HEK293 (cell line): ENCODE results near the gene CACNA2D3.

ENCODE experiments used
- MYNN ChIP-seq: fragments of 450-650 bp; formaldehyde crosslinking; IDR thresholded peaks from 2 replicates; pipeline ENCODE4 v1.5.1; 2016; ENCODE audit warnings: missing biosample characterization, missing genetic modification characterization, borderline replicate concordance
- TCF7L2 ChIP-seq: IDR thresholded peaks from 2 replicates; pipeline ENCODE4 v1.6.1; 2011; ENCODE audit warnings: low read depth, mild to moderate bottlenecking, inconsistent platforms, low read length, moderate library complexity, borderline replicate concordance
- ZNF510 ChIP-seq: fragments of 450-650 bp; formaldehyde crosslinking; IDR thresholded peaks from 2 replicates; pipeline ENCODE4 v1.5.1; 2018; ENCODE audit warnings: mild to moderate bottlenecking, missing genetic modification characterization, missing biosample characterization; ENCODE audit not compliant: insufficient replicate concordance
- ZNF785 ChIP-seq: fragments of 450-650 bp; formaldehyde crosslinking; IDR thresholded peaks from 2 replicates; pipeline ENCODE4 v1.5.1; 2016; ENCODE audit warnings: missing biosample characterization, missing genetic modification characterization
- ZNF837 ChIP-seq: fragments of 450-650 bp; formaldehyde crosslinking; IDR thresholded peaks from 2 replicates; pipeline ENCODE4 v1.5.1; 2016; ENCODE audit warnings: missing biosample characterization, missing genetic modification characterization
- TF ChIP-seq, protein P1 (sequence below): fragments of 450-650 bp; formaldehyde crosslinking; IDR thresholded peaks from 2 replicates; pipeline ENCODE4 v1.5.1; 2016; ENCODE audit warnings: missing biosample characterization, missing genetic modification characterization
- TF ChIP-seq, protein P2 (sequence below): fragments of 450-650 bp; formaldehyde crosslinking; conservative IDR thresholded peaks from 2 replicates; pipeline ENCODE4 v1.5.1; 2016; ENCODE audit warnings: low read depth, missing biosample characterization, missing genetic modification characterization
- TF ChIP-seq, protein P3 (sequence below): fragments of 450-650 bp; formaldehyde crosslinking; IDR thresholded peaks from 2 replicates; pipeline ENCODE4 v1.5.1; 2016; ENCODE audit warnings: missing biosample characterization, missing genetic modification characterization
- TF ChIP-seq, protein P4 (sequence below): fragments of 450-650 bp; IDR thresholded peaks from 2 replicates; pipeline ENCODE4 v1.5.1; 2018; ENCODE audit warnings: missing biosample characterization, missing genetic modification characterization
- TF ChIP-seq, protein P5 (sequence below): sonication (generic); formaldehyde crosslinking; IDR thresholded peaks from 2 replicates; pipeline ENCODE4 v1.8.1; 2022; ENCODE audit warnings: mild to moderate bottlenecking, moderate library complexity, missing genetic modification reagents

DNA sequence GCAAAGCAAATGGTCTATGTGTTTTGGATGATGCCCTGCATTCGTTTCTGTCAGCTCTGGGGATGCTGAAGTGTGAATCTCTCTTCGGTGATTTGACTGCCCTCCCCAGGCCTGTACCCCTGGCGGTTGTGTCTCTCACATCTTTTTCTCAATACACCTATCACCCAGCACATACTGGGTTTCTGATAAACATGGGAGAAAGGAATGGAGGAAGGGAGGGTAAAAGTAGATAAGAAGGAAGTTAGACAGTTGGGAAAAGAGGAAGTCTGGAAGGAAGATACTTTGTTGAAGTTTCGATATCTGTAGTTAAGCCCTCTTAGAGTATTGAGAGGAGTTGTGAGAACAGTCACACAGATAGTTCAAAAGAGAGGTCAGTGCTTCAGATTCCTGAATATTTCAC is 841.3 kb downstream of the CACNA2D3 start:
- TF ChIP-seq, protein P1, sequence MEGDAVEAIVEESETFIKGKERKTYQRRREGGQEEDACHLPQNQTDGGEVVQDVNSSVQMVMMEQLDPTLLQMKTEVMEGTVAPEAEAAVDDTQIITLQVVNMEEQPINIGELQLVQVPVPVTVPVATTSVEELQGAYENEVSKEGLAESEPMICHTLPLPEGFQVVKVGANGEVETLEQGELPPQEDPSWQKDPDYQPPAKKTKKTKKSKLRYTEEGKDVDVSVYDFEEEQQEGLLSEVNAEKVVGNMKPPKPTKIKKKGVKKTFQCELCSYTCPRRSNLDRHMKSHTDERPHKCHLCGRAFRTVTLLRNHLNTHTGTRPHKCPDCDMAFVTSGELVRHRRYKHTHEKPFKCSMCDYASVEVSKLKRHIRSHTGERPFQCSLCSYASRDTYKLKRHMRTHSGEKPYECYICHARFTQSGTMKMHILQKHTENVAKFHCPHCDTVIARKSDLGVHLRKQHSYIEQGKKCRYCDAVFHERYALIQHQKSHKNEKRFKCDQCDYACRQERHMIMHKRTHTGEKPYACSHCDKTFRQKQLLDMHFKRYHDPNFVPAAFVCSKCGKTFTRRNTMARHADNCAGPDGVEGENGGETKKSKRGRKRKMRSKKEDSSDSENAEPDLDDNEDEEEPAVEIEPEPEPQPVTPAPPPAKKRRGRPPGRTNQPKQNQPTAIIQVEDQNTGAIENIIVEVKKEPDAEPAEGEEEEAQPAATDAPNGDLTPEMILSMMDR (tag by site-specific recombination), result no peak
- TF ChIP-seq, protein P2, sequence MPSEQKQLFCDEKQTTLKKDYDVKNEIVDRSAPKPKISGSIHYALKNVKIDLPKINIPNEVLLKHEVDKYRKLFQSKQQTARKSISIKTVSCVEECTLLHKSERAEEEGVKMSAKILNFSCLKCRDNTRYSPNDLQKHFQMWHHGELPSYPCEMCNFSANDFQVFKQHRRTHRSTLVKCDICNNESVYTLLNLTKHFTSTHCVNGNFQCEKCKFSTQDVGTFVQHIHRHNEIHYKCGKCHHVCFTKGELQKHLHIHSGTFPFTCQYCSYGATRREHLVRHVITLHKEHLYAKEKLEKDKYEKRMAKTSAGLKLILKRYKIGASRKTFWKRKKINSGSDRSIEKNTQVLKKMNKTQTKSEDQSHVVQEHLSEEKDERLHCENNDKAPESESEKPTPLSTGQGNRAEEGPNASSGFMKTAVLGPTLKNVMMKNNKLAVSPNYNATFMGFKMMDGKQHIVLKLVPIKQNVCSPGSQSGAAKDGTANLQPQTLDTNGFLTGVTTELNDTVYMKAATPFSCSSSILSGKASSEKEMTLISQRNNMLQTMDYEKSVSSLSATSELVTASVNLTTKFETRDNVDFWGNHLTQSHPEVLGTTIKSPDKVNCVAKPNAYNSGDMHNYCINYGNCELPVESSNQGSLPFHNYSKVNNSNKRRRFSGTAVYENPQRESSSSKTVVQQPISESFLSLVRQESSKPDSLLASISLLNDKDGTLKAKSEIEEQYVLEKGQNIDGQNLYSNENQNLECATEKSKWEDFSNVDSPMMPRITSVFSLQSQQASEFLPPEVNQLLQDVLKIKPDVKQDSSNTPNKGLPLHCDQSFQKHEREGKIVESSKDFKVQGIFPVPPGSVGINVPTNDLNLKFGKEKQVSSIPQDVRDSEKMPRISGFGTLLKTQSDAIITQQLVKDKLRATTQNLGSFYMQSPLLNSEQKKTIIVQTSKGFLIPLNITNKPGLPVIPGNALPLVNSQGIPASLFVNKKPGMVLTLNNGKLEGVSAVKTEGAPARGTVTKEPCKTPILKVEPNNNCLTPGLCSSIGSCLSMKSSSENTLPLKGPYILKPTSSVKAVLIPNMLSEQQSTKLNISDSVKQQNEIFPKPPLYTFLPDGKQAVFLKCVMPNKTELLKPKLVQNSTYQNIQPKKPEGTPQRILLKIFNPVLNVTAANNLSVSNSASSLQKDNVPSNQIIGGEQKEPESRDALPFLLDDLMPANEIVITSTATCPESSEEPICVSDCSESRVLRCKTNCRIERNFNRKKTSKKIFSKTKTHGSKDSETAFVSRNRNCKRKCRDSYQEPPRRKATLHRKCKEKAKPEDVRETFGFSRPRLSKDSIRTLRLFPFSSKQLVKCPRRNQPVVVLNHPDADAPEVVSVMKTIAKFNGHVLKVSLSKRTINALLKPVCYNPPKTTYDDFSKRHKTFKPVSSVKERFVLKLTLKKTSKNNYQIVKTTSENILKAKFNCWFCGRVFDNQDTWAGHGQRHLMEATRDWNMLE (tag by site-specific recombination), result no peak
- TF ChIP-seq MYNN (tag by site-specific recombination), result no peak
- TF ChIP-seq, protein P3, sequence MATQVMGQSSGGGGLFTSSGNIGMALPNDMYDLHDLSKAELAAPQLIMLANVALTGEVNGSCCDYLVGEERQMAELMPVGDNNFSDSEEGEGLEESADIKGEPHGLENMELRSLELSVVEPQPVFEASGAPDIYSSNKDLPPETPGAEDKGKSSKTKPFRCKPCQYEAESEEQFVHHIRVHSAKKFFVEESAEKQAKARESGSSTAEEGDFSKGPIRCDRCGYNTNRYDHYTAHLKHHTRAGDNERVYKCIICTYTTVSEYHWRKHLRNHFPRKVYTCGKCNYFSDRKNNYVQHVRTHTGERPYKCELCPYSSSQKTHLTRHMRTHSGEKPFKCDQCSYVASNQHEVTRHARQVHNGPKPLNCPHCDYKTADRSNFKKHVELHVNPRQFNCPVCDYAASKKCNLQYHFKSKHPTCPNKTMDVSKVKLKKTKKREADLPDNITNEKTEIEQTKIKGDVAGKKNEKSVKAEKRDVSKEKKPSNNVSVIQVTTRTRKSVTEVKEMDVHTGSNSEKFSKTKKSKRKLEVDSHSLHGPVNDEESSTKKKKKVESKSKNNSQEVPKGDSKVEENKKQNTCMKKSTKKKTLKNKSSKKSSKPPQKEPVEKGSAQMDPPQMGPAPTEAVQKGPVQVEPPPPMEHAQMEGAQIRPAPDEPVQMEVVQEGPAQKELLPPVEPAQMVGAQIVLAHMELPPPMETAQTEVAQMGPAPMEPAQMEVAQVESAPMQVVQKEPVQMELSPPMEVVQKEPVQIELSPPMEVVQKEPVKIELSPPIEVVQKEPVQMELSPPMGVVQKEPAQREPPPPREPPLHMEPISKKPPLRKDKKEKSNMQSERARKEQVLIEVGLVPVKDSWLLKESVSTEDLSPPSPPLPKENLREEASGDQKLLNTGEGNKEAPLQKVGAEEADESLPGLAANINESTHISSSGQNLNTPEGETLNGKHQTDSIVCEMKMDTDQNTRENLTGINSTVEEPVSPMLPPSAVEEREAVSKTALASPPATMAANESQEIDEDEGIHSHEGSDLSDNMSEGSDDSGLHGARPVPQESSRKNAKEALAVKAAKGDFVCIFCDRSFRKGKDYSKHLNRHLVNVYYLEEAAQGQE (tag by site-specific recombination), result no peak
- TF ChIP-seq ZNF785 (tag by site-specific recombination), result no peak
- TF ChIP-seq, protein P4, sequence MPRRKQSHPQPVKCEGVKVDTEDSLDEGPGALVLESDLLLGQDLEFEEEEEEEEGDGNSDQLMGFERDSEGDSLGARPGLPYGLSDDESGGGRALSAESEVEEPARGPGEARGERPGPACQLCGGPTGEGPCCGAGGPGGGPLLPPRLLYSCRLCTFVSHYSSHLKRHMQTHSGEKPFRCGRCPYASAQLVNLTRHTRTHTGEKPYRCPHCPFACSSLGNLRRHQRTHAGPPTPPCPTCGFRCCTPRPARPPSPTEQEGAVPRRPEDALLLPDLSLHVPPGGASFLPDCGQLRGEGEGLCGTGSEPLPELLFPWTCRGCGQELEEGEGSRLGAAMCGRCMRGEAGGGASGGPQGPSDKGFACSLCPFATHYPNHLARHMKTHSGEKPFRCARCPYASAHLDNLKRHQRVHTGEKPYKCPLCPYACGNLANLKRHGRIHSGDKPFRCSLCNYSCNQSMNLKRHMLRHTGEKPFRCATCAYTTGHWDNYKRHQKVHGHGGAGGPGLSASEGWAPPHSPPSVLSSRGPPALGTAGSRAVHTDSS, result no peak
- no peak for TF ChIP-seq TCF7L2
- no peak for TF ChIP-seq ZNF510 (tag by site-specific recombination)
- TF ChIP-seq, protein P5, sequence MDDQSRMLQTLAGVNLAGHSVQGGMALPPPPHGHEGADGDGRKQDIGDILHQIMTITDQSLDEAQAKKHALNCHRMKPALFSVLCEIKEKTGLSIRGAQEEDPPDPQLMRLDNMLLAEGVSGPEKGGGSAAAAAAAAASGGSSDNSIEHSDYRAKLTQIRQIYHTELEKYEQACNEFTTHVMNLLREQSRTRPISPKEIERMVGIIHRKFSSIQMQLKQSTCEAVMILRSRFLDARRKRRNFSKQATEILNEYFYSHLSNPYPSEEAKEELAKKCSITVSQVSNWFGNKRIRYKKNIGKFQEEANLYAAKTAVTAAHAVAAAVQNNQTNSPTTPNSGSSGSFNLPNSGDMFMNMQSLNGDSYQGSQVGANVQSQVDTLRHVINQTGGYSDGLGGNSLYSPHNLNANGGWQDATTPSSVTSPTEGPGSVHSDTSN (CRISPR knock-in tag), result no peak
- no peak for TF ChIP-seq ZNF837 (tag by site-specific recombination)
